Renal cortical epithelial cell (primary cell): ENCODE data around the gene SLC26A1. TPM values are rescaled to one million over a fixed set of nuclear protein-coding genes. Genes with fewer than 3 reads are reported as not detected.
"Not testable (repeated sequence)": the region's sequence is repeated elsewhere in the genome, so short reads cannot be mapped to it uniquely, and the experiment has no call there.

ENCODE experiments used
- DNase-seq: peaks from one replicate; pipeline ENCODE4 v3.0.0-alpha.2; 2011; ENCODE audit warnings: low read depth
- total RNA-seq: library from RNA; depleted of rRNA; stranded (reverse); fragments of >200 nt; gene quantifications from 2 replicates; pipeline ENCODE4 v1.2.3, GENCODE V29; 2014

SLC26A1 gene
- total RNA-seq, 1 donor from 2014 or later, result 3.1 TPM

GRCh38 chr4:999240-999863 lies 6.1 kb upstream of the SLC26A1 start:
- DNase-seq, result not testable (repeated sequence)

GRCh38 chr4:998096-998691 lies 5.0 kb upstream of the SLC26A1 start:
- no peak for DNase-seq

- no peak for DNase-seq
These were observed 4.3 kb upstream of the SLC26A1 start for GRCh38 chr4:997375-998071.

- no peak for DNase-seq
These were observed 3.8 kb upstream of the SLC26A1 start for GRCh38 chr4:996997-997374.

- DNase-seq, result no peak
These were observed 3.1 kb upstream of the SLC26A1 start for GRCh38 chr4:996030-996996.

GRCh38 chr4:995311-996026 lies 2.3 kb upstream of the SLC26A1 start:
- no peak for DNase-seq

GRCh38 chr4:992297-993110 lies 700 bp downstream of the SLC26A1 start:
- DNase-seq, result peak; percentile 90

GRCh38 chr4:991451-992296 lies 1.5 kb downstream of the SLC26A1 start:
- no peak for DNase-seq

- DNase-seq, result no peak
These were observed 2.3 kb downstream of the SLC26A1 start for GRCh38 chr4:990746-991367.

- DNase-seq, result no peak
These were observed 3.3 kb downstream of the SLC26A1 start for GRCh38 chr4:989722-990471.

GRCh38 chr4:988726-989721 lies 4.2 kb downstream of the SLC26A1 start:
- no peak for DNase-seq

- peak; percentile 63 for DNase-seq
These were observed 5.3 kb downstream of the SLC26A1 start for GRCh38 chr4:987624-988513.

GRCh38 chr4:986879-987623 lies 6.2 kb downstream of the SLC26A1 start, which contains the start of gene IDUA:
TSS of gene IDUA (plus strand) at chr4:987044. CDS start at chr4:987085, 41 bp downstream.
- DNase-seq, result no peak

- no peak for DNase-seq
These were observed 6.8 kb downstream of the SLC26A1 start for GRCh38 chr4:986428-986878.
